MG63 (cell line): ENCODE results near the gene TPCN2. TPM values are rescaled to one million over a fixed set of nuclear protein-coding genes. Genes with fewer than 3 reads are reported as not detected.
A peak's percentile ranks its signal among the peaks of the same experiment; 100 is the strongest.

Experiments
- DNase-seq: peaks from one replicate; pipeline ENCODE4 v3.0.0-alpha.2; 2020
- H3K27me3 ChIP-seq: fragments of 250-450 bp; sonication (Bioruptor Pico); 2 replicates; pipeline ENCODE4 v1.5.1; 2020; ENCODE audit warnings: mild to moderate bottlenecking, moderate library complexity
- H3K36me3 ChIP-seq: fragments of 250-450 bp; sonication (Bioruptor Pico); 2 replicates; pipeline ENCODE4 v1.5.1; 2020; ENCODE audit warnings: mild to moderate bottlenecking, moderate library complexity
- H3K4me3 ChIP-seq: fragments of 250-450 bp; sonication (Bioruptor Pico); 2 replicates; pipeline ENCODE4 v1.5.1; 2020; ENCODE audit warnings: mild to moderate bottlenecking, moderate library complexity
- H3K9me3 ChIP-seq: fragments of 250-450 bp; sonication (Bioruptor Pico); 2 replicates; pipeline ENCODE4 v1.5.1; 2020; ENCODE audit warnings: mild to moderate bottlenecking, moderate library complexity
- total RNA-seq: library from RNA; depleted of rRNA; stranded (reverse); fragments of >200 nt; shearing (Covaris generic); gene quantifications from 2 replicates; pipeline ENCODE4 v1.2.3, GENCODE V29; 2014; ENCODE audit warnings: low replicate concordance

The TPCN2 gene
- total RNA-seq, 1 experiment from 2014 or later: 5.4 TPM

DNA sequence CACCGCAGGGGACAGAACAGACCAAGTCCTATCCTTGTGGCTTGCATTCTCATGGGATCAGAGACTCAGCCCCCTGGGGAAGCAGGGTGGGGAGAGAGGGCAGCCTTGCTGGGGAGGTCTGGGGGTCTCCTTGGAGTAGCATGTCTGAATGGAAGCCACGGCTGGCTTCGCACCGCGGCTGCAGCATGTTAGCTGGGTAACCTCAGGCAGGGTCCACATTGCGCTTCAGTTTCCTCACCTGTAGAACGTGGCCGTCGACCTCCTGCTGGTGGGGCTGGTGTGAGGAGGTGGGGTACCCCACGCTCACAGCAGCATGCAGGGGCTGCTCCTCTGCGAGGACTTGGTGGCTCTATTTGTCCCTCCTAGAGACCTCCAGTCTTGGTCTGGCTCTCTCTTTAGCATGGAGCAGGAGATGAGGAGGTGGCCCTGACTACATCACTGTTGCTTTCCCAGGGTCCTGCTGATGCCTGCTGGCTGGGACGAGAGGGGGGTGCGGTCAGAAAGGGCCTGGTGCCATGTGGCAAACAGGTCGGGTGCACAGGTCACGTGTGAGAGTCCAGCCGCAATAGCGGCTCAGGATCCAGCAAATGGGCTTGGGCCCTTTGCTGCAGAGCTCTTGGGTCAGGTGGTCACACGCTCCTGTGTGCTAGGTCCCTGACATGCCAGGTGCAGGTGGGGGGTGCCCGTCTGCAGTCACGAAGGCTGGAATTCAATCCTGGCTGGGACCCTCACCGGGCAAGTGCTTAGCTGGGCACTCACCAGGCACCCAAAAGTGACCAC is 71.6 kb downstream of the TPCN2 start:
- Histone ChIP-seq H3K36me3 (no peaks in the 10 kb centered on the region), H3K27me3 (no peaks in the 10 kb centered on the region), H3K4me3 (no peak overlapping the region), H3K9me3 (no peaks in the 10 kb centered on the region; the same call in 1 of the 2 replicates)
- no peak for DNase-seq

DNA sequence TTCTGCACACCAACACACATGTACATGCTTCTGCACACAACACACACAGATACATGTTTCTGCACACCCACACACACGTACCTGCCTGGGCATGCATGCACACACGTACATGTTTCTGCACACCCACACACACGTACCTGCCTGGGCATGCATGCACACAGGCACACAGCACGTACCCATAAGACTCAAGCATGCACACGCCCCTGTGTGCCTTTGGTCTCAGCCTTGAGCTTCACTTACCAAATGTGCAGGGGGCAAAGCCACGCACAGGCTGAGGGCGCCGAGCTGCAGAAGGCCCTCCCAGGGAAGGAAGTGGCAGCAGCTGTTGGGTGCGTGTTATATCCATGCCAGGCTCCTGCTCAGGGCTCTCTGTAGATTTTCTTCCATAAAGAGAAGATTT is 72.3 kb downstream of the TPCN2 start:
- no peaks in the 10 kb centered on the region; the same call in 1 of the 2 replicates for H3K9me3 ChIP-seq
- no peaks in the 10 kb centered on the region for H3K36me3 ChIP-seq
- no peak for DNase-seq
- no peak overlapping the region for H3K4me3 ChIP-seq
- H3K27me3 ChIP-seq: no peaks in the 10 kb centered on the region

DNA sequence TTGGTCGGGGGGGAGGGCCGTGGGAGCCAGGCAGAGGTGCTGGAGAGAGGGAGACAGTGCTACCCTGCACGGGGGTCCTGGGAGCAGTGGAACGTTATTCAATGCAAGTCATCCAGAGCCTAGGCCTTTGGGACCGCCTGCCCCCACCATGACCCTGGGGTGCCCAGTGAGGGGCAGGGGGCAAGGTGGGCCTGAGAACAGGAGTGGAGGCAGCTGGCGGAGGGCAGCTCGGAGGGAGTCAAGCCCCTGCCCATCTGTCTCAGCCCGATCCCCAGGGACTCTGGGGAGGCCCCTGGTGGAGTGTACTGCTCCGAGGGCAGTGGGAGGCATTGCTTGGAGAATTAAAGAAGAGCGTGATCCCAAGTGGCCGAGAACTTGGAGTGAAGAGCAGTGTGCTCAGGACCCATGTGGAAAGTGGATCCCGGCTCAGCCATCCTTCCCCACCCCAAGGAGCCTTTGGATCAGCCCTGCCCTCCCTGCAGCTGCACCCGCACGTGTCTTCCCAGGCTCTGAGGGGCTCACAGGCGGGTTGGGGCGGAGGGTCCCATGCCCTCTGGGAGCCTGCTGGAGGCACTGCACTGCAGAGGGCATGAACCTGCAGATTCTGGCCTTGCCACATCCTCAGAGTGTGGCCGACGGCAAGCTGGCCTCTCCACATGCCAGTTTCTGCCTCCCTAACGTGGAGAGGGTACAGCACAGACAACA is 73.0 kb downstream of the TPCN2 start:
- Histone ChIP-seq H3K9me3 (no peaks in the 10 kb centered on the region; the same call in 1 of the 2 replicates), H3K4me3 (no peak overlapping the region), H3K27me3 (no peaks in the 10 kb centered on the region), H3K36me3 (no peaks in the 10 kb centered on the region)
- DNase-seq: no peak

DNA sequence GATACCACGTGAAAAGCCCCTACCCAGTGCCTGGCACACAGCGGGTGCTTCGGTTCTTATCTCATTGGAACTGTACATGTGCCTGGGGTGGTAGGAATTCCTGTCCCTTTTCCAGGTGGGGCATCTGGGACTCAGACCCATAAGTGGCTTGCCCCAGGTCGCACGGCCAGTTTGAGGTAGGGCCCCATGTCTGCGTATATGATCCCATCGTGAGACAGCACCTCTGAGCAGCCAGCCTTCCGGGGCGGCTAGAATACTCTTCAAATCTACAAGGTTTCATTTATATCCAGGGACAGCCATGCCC is 73.5 kb downstream of the TPCN2 start:
- no peaks in the 10 kb centered on the region; the same call in 1 of the 2 replicates for H3K9me3 ChIP-seq
- H3K36me3 ChIP-seq: no peaks in the 10 kb centered on the region
- no peaks in the 10 kb centered on the region for H3K27me3 ChIP-seq
- H3K4me3 ChIP-seq: no peak overlapping the region
- no peak for DNase-seq

DNA sequence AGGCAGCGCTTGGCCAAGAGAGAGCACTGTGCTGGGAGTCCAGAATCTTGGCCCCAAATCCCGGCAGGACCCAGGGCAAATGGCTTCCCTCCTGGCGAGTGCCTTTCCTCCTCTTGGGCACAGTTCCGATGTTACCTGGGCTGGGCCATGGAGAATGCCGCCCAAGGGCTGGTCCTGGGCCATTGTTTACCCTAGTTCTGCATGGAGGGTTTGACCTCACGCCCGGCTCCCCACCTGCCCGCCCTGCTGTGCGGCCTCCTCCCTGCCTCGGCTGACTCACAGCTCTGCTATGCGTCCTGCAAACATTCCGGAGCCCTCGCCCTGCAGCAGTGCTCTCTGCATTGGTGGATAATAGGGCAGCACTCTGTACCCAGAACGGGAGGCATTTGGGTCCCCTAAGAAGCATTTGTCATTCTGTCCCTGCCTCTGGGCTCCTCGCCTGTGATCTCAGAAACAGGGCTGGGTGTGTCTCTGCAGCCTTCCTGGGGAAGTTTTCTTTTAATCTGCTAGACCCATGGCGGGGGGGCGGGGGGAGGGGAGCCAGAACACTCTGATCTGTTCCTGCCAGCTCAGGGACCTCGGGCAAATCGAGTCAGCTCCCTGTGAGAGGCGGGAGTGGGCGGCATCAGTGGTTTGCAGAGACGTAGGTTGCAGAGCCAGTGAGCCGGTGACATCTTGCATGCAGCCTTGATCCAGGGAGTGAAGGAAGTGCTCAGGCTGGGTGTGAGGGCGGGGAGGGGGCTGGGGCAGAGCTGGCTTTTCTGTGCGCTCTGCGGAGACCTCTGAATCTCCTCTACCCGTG is 74.1 kb downstream of the TPCN2 start:
- H3K4me3 ChIP-seq: no peak overlapping the region
- no peaks in the 10 kb centered on the region for H3K27me3 ChIP-seq
- H3K36me3 ChIP-seq: no peaks in the 10 kb centered on the region
- peaks cover 1% of the 10 kb centered on the region; the same call in 1 of the 2 replicates for H3K9me3 ChIP-seq
- peak; percentile 90 for DNase-seq

DNA sequence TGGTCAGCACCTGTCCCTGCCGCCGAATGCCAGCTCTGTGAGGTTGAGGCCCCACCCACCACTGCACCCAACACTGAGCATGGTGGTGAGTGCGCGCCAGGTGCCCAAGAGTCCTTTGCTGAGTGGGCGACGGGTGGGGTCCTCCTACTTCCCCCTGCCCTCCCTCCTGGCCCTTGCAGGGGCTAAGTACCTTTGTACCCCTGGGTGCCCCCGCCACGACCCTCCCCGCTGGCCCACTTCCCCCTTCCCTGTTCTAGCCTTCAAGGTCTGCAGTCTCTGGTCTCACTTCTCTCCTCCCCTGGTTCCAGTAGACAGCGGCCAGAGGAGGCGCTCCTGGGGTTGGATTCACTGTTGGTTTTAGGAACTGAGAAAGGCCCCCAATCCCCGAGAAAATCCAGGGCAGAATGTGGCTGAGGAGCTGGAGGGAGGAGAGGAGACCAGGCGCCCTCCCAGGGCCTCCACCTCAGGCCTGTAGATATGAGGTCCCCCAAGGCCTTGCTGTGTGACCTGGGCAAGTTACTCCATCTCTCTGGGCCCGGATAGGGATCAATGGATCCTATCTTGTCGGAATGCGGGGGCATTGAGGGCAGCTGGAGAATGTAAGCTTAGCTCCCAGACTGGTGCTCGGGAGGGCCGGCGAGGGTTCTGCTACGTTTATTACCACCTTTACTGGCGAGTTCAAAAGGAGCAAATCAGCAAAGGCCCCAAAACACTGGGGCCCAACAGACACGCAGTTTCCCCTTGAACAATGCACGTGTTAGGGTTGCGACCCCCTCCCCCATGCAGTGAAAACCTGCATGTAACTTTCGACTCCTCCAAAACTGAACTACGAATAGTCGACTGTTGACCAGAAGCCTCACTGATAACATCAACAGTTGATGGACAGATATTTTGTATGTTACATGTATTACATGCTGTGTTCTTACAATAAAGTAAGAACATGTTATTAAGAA is 75.1 kb downstream of the TPCN2 start:
- H3K36me3 ChIP-seq: no peaks in the 10 kb centered on the region
- H3K9me3 ChIP-seq: peaks cover 5% of the 10 kb centered on the region; the same call in 1 of the 2 replicates
- no peak for DNase-seq
- H3K27me3 ChIP-seq: no peaks in the 10 kb centered on the region
- H3K4me3 ChIP-seq: no peak overlapping the region

DNA sequence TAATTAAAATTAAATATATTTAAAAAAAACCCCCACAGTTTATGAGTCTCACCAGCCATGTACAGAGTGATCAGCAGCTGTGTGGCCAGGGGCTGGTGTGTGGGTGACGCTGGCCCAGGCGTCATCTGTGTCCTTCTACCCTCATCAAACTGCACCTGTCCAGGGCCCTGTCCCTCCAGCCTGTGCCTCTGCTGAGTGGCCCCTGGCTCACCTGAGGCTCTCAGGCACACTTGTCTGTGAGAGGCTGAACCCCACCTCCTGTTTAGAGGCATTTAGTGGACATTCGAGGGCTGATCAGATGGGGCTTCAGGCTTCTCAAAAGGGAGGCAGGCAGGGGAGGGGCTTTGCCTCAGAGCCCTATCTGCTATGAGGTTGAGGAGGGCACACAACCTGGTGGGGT is 77.1 kb downstream of the TPCN2 start:
- DNase-seq: no peak
- Histone ChIP-seq H3K4me3 (no peak overlapping the region), H3K9me3 (peaks cover 5% of the 10 kb centered on the region; the same call in 1 of the 2 replicates), H3K27me3 (no peaks in the 10 kb centered on the region), H3K36me3 (no peaks in the 10 kb centered on the region)

DNA sequence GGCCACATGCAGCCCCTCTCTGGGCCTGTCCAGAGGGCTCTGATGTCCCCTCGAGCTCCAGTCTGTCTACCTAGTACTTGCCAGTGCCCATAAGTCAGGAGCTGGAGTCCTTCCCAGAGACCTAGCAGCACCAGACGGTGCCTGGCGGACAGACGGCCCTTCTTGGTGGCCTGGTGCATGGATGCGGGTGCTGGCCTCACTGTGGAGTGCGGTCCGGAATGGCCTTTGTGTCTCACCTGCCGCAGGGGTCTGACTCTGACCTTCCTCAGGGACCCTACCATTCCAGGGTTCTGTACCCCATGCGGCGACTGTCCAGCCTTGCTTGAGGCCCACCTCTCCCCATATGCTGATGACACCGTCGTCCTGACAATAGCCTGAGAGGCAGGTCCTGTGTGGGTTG is 77.6 kb downstream of the TPCN2 start:
- DNase-seq: no peak
- no peak overlapping the region for H3K4me3 ChIP-seq
- H3K27me3 ChIP-seq: no peaks in the 10 kb centered on the region
- H3K9me3 ChIP-seq: peaks cover 5% of the 10 kb centered on the region; the same call in 1 of the 2 replicates
- H3K36me3 ChIP-seq: no peaks in the 10 kb centered on the region

DNA sequence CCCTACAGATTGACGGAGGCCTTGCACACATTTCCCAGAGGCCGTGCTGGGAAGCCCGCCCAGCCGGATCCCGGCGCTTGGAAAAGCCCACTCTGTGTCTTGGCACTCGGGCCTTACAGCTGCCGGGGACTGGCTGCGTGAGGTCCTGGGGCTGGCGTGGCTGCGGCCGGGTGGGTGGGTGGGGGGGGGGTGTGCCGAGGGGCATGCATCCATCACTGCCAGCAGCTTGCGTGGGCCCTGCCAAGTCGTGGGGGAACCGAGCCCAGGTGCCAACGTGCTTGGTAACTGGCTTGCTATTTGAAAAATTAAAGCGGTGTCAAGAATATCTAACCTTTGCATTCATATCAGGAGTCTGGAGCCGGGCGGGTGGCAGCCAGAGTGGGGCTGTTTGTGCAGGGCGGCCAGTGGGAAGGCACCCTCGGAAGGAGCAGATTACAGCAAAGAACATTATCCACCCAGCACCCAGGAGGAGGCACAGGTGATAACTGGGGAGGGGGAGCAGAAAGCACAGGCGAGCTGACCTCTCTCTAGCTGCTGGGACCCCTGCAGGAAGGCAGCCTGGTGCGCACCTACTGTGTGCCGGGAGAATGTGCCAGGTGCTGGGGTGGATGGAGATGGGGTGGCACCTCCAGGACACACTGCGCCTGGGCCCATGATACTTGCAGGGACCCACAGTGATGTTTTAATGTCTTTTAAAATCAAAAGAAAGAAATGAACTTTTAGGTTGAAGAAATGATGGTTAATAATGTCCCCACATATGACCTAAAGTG is 78.5 kb downstream of the TPCN2 start:
- H3K36me3 ChIP-seq: no peaks in the 10 kb centered on the region
- H3K4me3 ChIP-seq: no peak overlapping the region
- H3K27me3 ChIP-seq: no peaks in the 10 kb centered on the region
- DNase-seq: no peak
- H3K9me3 ChIP-seq: peaks cover 5% of the 10 kb centered on the region; the same call in 1 of the 2 replicates

DNA sequence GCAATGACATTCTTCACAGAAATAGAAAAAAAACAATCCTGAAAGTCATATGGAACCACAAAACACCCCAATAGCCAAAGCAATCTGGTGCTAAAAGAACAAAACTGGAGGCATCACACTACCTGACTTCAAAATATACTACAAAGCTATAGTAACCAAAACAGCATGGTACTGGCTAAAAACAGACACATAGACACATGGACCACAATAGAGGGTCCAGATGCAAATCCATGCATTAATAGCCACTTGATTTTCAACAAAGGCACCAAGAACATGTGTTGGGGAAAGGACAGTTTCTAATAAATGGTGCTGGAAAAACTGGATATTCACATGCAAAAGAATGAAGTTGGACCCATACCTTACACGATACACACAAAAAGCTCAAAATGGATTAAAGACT is 79.2 kb downstream of the TPCN2 start:
- Histone ChIP-seq H3K36me3 (no peaks in the 10 kb centered on the region), H3K9me3 (peaks cover 6% of the 10 kb centered on the region), H3K4me3 (no peak overlapping the region), H3K27me3 (no peaks in the 10 kb centered on the region)
- no peak for DNase-seq

DNA sequence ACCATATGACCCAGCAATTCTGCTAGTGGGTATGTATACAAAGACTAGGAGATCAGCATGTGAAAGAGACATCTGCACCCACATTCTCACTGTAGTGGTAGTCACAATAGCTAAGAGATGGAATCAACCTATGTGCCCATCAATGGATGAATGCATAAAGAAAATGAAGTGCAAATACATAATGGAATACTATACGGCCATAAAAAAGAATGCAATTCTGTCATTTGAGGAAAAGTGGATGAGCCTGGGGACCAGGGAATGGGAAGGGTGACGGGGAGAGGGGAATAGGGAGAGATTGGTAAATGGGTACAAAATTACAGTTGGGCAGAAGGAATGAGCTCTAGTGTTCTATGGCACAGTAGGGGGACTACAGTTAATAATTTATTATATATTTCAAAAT is 80.3 kb downstream of the TPCN2 start:
- Histone ChIP-seq H3K27me3 (no peaks in the 10 kb centered on the region), H3K4me3 (no peak overlapping the region), H3K9me3 (peaks cover 8% of the 10 kb centered on the region), H3K36me3 (no peaks in the 10 kb centered on the region)
- DNase-seq: no peak

DNA sequence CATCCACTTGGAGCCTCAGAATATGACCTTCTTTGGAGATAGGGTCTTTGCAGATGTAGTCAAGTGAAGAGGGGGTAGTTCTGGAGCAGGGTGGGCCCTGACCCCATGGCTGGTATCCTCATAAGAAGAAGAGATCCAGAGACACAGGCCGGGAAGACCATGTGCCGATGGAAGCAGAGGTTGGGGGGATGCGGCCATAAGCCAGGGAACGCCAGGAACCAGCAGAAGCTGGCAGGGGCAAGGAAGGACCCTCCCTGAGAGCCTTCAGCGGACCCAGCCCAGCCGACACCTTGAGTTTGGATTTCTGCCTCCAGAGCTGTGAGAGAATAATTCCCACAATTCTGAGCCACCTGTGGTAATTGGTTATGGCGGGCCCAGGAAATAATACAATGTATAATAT is 80.9 kb downstream of the TPCN2 start:
- Histone ChIP-seq H3K27me3 (no peaks in the 10 kb centered on the region), H3K4me3 (no peak overlapping the region), H3K9me3 (peaks cover 8% of the 10 kb centered on the region), H3K36me3 (no peaks in the 10 kb centered on the region)
- DNase-seq: no peak

DNA sequence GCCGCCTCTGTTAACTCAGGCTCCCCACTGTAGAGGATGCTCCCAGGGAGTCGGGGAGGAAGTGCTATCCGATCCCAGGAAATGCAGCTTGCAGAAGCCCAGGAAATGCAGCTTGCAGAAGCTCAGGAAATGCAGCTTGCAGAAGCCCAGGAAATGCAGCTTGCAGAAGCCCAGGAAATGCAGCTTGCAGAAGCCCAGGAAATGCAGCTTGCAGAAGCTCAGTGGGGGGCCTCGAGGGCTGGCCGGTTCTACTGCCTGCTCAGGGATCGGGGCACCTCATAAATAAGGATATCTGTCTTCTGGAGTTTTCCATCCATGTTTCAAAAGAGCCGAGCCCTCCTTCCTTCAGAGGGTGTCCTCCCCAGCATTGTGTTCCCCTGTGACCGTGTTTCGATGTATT is 81.9 kb downstream of the TPCN2 start:
- Histone ChIP-seq H3K9me3 (peaks cover 8% of the 10 kb centered on the region), H3K27me3 (no peaks in the 10 kb centered on the region), H3K4me3 (no peak overlapping the region), H3K36me3 (no peaks in the 10 kb centered on the region)
- no peak for DNase-seq

DNA sequence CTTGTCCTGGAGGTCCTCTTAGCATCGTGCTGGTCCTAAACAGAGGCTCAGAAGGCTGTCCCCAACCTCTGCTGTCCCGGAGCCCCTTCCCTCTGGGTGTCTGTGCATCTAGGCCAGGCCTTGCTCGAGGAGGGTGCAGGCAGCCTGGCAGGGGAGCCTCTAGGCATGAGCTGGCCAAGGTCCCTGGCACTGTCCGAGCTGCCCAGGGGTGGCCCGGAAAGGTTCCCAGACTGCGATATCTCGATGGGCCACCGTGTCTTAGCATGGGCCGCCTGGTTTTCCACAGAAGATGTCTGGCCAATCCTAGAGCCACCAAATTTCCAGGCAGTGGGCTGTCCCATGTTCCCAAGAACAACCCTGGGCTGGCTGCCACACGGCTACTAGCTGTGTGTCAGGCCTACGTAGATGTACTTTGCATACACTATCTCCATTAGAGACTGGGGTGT is 82.4 kb downstream of the TPCN2 start:
- Histone ChIP-seq H3K4me3 (no peak overlapping the region), H3K36me3 (no peaks in the 10 kb centered on the region), H3K9me3 (peaks cover 8% of the 10 kb centered on the region), H3K27me3 (no peaks in the 10 kb centered on the region)
- no peak for DNase-seq

DNA sequence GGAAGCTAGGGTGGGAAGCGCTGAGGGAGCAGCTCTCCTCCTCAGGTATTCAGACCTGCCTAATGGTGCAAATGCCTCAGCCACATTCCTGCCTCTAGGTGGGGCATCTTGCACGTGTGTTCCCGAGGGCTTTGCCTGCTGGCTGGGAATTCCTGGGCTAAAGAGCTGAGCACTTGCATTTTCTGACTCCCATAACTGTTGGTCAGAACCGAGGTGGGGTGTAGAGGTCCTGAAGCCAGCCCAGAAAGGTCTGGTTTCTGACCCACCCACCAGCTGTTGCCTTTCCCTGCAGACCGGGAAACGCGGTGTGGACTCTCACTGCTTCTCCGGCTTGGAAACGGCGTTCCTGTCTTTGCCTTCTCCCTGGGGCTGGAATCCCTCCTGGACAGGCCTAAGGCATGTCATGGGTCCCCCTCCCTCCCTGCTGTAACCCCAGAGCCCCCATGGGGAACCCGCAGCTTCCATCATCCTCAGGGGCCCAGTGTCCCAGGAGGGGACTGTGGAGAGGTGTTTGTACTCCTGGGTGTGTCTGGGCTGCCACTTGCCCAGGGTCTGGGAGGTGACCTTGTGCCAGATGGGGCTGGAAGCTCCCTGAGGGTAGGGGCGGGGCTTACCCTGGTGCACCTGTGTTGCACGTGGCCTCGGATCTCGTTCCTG is 83.0 kb downstream of the TPCN2 start:
- Histone ChIP-seq H3K36me3 (no peaks in the 10 kb centered on the region), H3K4me3 (no peak overlapping the region), H3K9me3 (peaks cover 8% of the 10 kb centered on the region), H3K27me3 (no peaks in the 10 kb centered on the region)
- DNase-seq: peak; percentile 57
